GM12878 (cell line): ENCODE data around the gene SLC22A31. TPM values are rescaled to one million over a fixed set of nuclear protein-coding genes. Genes with fewer than 3 reads are reported as not detected.

Source experiments
- ATAC-seq: fragments of 200-7000 bp; cut with Tn5 transposase; 3 replicates; pipeline ENCODE4 v1.9.1; 2020; ENCODE audit warnings: mild to moderate bottlenecking, moderate library complexity
- BruUV-seq: library from RNA; stranded (reverse); fragments of 400-500 nt; replicated peaks from 2 replicates; lab custom pipeline; 2021; lab: Mats Ljungman, UMichigan
- CTCF ChIA-PET: fragments of 300-600 bp; sonication (Branson Sonifier 250); formaldehyde crosslinking; extraction: SDS; loops from one replicate; lab custom pipeline; 2021; ENCODE audit warnings: inconsistent platforms; lab: Yijun Ruan, JAX
- POLR2A ChIA-PET: fragments of 350-600 bp; formaldehyde crosslinking; extraction: SDS; loops from one replicate; lab custom pipeline; 2021; ENCODE audit warnings: inconsistent platforms; lab: Charles Lee
- RAD21 ChIA-PET: fragments of 300-600 bp; sonication (Branson Sonifier 250); formaldehyde crosslinking; loops from one replicate; lab custom pipeline; 2023; ENCODE audit warnings: antibody characterized with exemption; ENCODE audit not compliant: unreplicated experiment; lab: Charles Lee
- SMC1A ChIA-PET: fragments of 300-600 bp; sonication (Branson Sonifier 250); formaldehyde crosslinking; loops from one replicate; lab custom pipeline; 2023; ENCODE audit not compliant: unreplicated experiment, uncharacterized antibody; lab: Charles Lee
- DNase-seq: peaks from one replicate; pipeline ENCODE4 v3.0.0-alpha.2; 2011; ENCODE audit warnings: low read depth, low spot score
- FAIRE-seq: peaks from 3 replicates; lab custom pipeline; 2011; peaks lifted over from hg19 to GRCh38; lab: Jason Lieb, UNC
- H2AFZ ChIP-seq: 2 replicates; pipeline ENCODE4 v1.6.0; 2011; ENCODE audit warnings: low read depth, low read length, control low read depth; ENCODE audit not compliant: control insufficient read depth
- H3K27ac ChIP-seq: 2 replicates; pipeline ENCODE4 v1.5.1; 2011; ENCODE audit warnings: control low read depth; ENCODE audit not compliant: control insufficient read depth, insufficient read depth
- H3K27me3 ChIP-seq, 2 experiments: replicated peaks in 1 of 2; 2 replicates each; pipeline versions ENCODE4 v1.6.0 to v1.6.1; 2011; ENCODE audit warnings: low read length in 1 of 2; ENCODE audit not compliant: control insufficient read depth in 2 of 2, insufficient read depth in 2 of 2
- H3K36me3 ChIP-seq, 2 experiments: 2 replicates each; pipeline ENCODE4 v1.5.1; 2011; ENCODE audit warnings: low read length in 1 of 2; ENCODE audit not compliant: control insufficient read depth in 2 of 2, insufficient read depth in 2 of 2
- H3K4me1 ChIP-seq: 2 replicates; pipeline ENCODE4 v1.6.1; 2011; ENCODE audit warnings: mild to moderate bottlenecking, low read length, moderate library complexity, mixed read lengths; ENCODE audit not compliant: control insufficient read depth, insufficient read depth
- H3K4me2 ChIP-seq: 2 replicates; pipeline ENCODE4 v1.6.0; 2011; ENCODE audit warnings: control low read depth; ENCODE audit not compliant: control insufficient read depth, insufficient read depth
- H3K4me3 ChIP-seq: fragments of 200-600 bp; sonication (generic); 2 replicates; pipeline ENCODE4 v1.5.1; 2016
- H3K79me2 ChIP-seq: 2 replicates; pipeline ENCODE4 v1.6.0; 2011; ENCODE audit warnings: low read length; ENCODE audit not compliant: control insufficient read depth, insufficient read depth
- H3K9ac ChIP-seq: 2 replicates; pipeline ENCODE4 v1.8.0; 2011; ENCODE audit warnings: low read length, control low read depth, mixed read lengths; ENCODE audit not compliant: control insufficient read depth, insufficient read depth
- H3K9me3 ChIP-seq: replicated peaks from 3 replicates; pipeline ENCODE4 v1.5.1; 2011; ENCODE audit warnings: mild to moderate bottlenecking, low read length; ENCODE audit not compliant: control insufficient read depth, insufficient read depth
- H4K20me1 ChIP-seq: 2 replicates; pipeline ENCODE4 v1.6.0; 2011; ENCODE audit not compliant: control insufficient read depth, insufficient read depth
- CHD2 ChIP-seq: IDR thresholded peaks from 2 replicates; pipeline ENCODE4 v1.6.1; 2011; ENCODE audit warnings: low read depth, low read length, improper control_type of control experiment, borderline replicate concordance
- CREB1 ChIP-seq: IDR thresholded peaks from 2 replicates; pipeline ENCODE4 v1.6.1; 2012; ENCODE audit warnings: low read depth, mild to moderate bottlenecking, inconsistent platforms
- EP300 ChIP-seq, 2 experiments: fragments of 150-350 bp in 1 of 2; IDR thresholded peaks; 2 replicates each; pipeline ENCODE4 v1.6.1; 2011 to 2012; ENCODE audit warnings: low read depth in 2 of 2, low read length in 2 of 2, borderline replicate concordance in 1 of 2, improper control_type of control experiment in 1 of 2, inconsistent platforms in 1 of 2; ENCODE audit not compliant: control insufficient read depth in 1 of 2
- GABPA ChIP-seq: IDR thresholded peaks from 2 replicates; pipeline ENCODE4 v1.6.1; 2014; ENCODE audit warnings: antibody characterized with exemption, low read depth, mild to moderate bottlenecking, inconsistent platforms
- KDM1A ChIP-seq: fragments of 200-600 bp; sonication (generic); IDR thresholded peaks from 2 replicates; pipeline ENCODE4 v1.6.1; 2016; ENCODE audit warnings: borderline replicate concordance
- POU2F2 ChIP-seq: IDR thresholded peaks from 3 replicates; pipeline ENCODE4 v1.6.1; 2011; ENCODE audit warnings: low read depth, mild to moderate bottlenecking, low read length, borderline replicate concordance
- SMAD5 ChIP-seq: IDR thresholded peaks from 2 replicates; pipeline ENCODE4 v1.6.1; 2016; ENCODE audit warnings: antibody characterized with exemption, low read depth
- SPI1 ChIP-seq: IDR thresholded peaks from 2 replicates; pipeline ENCODE4 v1.6.1; 2011; ENCODE audit warnings: low read depth, mild to moderate bottlenecking, low read length, moderate library complexity, borderline replicate concordance; ENCODE audit not compliant: insufficient read depth
- SUZ12 ChIP-seq: fragments of 200-600 bp; sonication (generic); IDR thresholded peaks from one replicate; pipeline ENCODE4 v1.6.1; 2018; ENCODE audit warnings: antibody characterized with exemption, mild to moderate bottlenecking; ENCODE audit not compliant: unreplicated experiment
- TAF1 ChIP-seq: IDR thresholded peaks from 2 replicates; pipeline ENCODE4 v1.6.1; 2011; ENCODE audit warnings: mild to moderate bottlenecking, low read depth, low read length, borderline replicate concordance
- TBL1XR1 ChIP-seq: IDR thresholded peaks from 2 replicates; pipeline ENCODE4 v1.6.1; 2012; ENCODE audit warnings: low read depth, low read length, improper control_type of control experiment
- ZBTB40 ChIP-seq: fragments of 450-650 bp; IDR thresholded peaks from 2 replicates; pipeline ENCODE4 v1.6.1; 2016; ENCODE audit warnings: mild to moderate bottlenecking, moderate library complexity, borderline replicate concordance
- WGBS: methylation state at CpG from one replicate; pipeline ENCODE4 v1.1.6; 2016; ENCODE audit warnings: low lambda C conversion rate; ENCODE audit not compliant: insufficient replicate concordance, insufficient coverage; ENCODE audit errors: missing lambda C conversion rate; 5-methylcytosine and 5-hydroxymethylcytosine counted together
- in situ Hi-C: fragments of 300-500 bp; cut with MboI; formaldehyde crosslinking; loops from 9 replicates; pipeline ENCODE4 v1.14.3; 2018; ENCODE audit warnings: mixed read lengths
- intact Hi-C: fragments of 100-400 bp; cut with micrococcal nuclease; formaldehyde crosslinking; loops from one replicate; pipeline ENCODE4 v1.14.2; 2022; ENCODE audit not compliant: unreplicated experiment
- polyA plus RNA-seq, 11 experiments: library from polyadenylated mRNA; depleted of rRNA in 4 of 11; unstranded in 6 of 11; stranded (reverse) in 5 of 11; fragments of >200 nt; fragmentation: Nextera tagmentation in 4 of 11; fragmentation: Illumina TruSeq in 1 of 11; extraction: Ambion mirVana in 4 of 11; extraction: Trizol in 1 of 11; gene quantifications; 1 replicate in 1 of 11; 2 replicates in 10 of 11; pipeline versions ENCODE4 v1.2.1 to v1.2.3, GENCODE V29; 2011 to 2016; ENCODE audit warnings: inconsistent platforms in 2 of 11, missing spikeins in 2 of 11, low read depth in 1 of 11
- total RNA-seq, 4 experiments: library from RNA; depleted of rRNA in 3 of 4; stranded (reverse); fragments of >200 nt in 3 of 4; fragmentation: Illumina TruSeq in 1 of 4; extraction: Trizol in 1 of 4; gene quantifications; 2 replicates each; pipeline versions ENCODE4 v1.2.1 to v1.2.3, GENCODE V29; 2013 to 2021
- TF ChIP-seq, protein P1 (sequence below): IDR thresholded peaks from 2 replicates; pipeline ENCODE4 v1.6.1; 2011; ENCODE audit warnings: borderline replicate concordance, low read depth, mild to moderate bottlenecking, moderate library complexity, mixed read lengths, low read length; ENCODE audit not compliant: insufficient read depth; ENCODE audit errors: extremely low read length

Gene SLC22A31
- total and polyA plus RNA-seq, 10 of the 15 experiments (the other 5 are each of a cell fraction or from before 2014, with no cell fraction given): 0.13 to 0.24 (median 0.23) TPM; not detected in 7

GRCh38 chr16:89178453-89179147 is 21.7 kb downstream of the SLC22A31 start:
- no peaks in the 10 kb centered on the region for H3K36me3 ChIP-seq
- no peak for DNase-seq
- ChIA-PET SMC1A (no interaction called here), RAD21 (no interaction called here), POLR2A (no interaction called here), CTCF (no interaction called here)
- no peak for FAIRE-seq
- H3K4me2 ChIP-seq: no peak overlapping the region
- 63% methylated on average over 21 of the region's 24 CpGs for WGBS
- intact Hi-C loops: no loop called here
- H2AFZ ChIP-seq: no peak overlapping the region
- no peak overlapping the region for H3K4me3 ChIP-seq
- no TSS peak for BruUV-seq
- no peaks in the 10 kb centered on the region for H3K9me3 ChIP-seq
- H4K20me1 ChIP-seq: no peaks in the 10 kb centered on the region
- no peak overlapping the region for H3K9ac ChIP-seq
- H3K79me2 ChIP-seq: no peaks in the 10 kb centered on the region
- ATAC-seq: no peak
- H3K4me1 ChIP-seq: no peaks in the 10 kb centered on the region
- TF ChIP-seq TBL1XR1: no peak
- TF ChIP-seq, protein P1, sequence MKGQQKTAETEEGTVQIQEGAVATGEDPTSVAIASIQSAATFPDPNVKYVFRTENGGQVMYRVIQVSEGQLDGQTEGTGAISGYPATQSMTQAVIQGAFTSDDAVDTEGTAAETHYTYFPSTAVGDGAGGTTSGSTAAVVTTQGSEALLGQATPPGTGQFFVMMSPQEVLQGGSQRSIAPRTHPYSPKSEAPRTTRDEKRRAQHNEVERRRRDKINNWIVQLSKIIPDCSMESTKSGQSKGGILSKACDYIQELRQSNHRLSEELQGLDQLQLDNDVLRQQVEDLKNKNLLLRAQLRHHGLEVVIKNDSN: no peak
- TF ChIP-seq CHD2: no peak
- TF ChIP-seq SUZ12: no peak
- TF ChIP-seq KDM1A: no peak
- no peak for TF ChIP-seq SMAD5
- TF ChIP-seq TAF1: no peak
- no peak for TF ChIP-seq CREB1
- TF ChIP-seq EP300 (IDR thresholded peaks at IDR 0.05; ENCODE audit: borderline replicate concordance in 1 of 2, control insufficient read depth in 1 of 2, low read depth in 2 of 2, low read length in 2 of 2): no peak
- TF ChIP-seq GABPA: no peak
- no peak for TF ChIP-seq SPI1
- no peak for TF ChIP-seq ZBTB40
- TF ChIP-seq POU2F2: no peak
- no peaks in the 10 kb centered on the region; a peak in 1 of 4 replicates for H3K27me3 ChIP-seq
- no peak overlapping the region for H3K27ac ChIP-seq
- in situ Hi-C loops: no loop called here
